CD14-positive monocyte (primary cell): ENCODE measurements around the gene TBX18. TPM values are rescaled to one million over a fixed set of nuclear protein-coding genes. Genes with fewer than 3 reads are reported as not detected.

ENCODE experiments used
- DNase-seq, 3 donors: peaks; one replicate each; pipeline ENCODE4 v3.0.0-alpha.2; 2011 to 2022
- H2AFZ ChIP-seq: 2 replicates; pipeline ENCODE4 v1.6.0; 2012; ENCODE audit warnings: mild to moderate bottlenecking, low read depth, low read length, inconsistent platforms; ENCODE audit not compliant: insufficient read depth, poor library complexity, severe bottlenecking
- H3K27ac ChIP-seq, 2 donors: 1 replicate in 1 of 2; 2 replicates in 1 of 2; pipeline ENCODE4 v1.5.1; 2012 to 2013; ENCODE audit warnings: low read length in 2 of 2, control low read depth in 1 of 2, inconsistent platforms in 1 of 2, low read depth in 1 of 2, mild to moderate bottlenecking in 1 of 2
- H3K27me3 ChIP-seq, 2 donors: one replicate each; pipeline versions ENCODE4 v1.6.0 to v1.6.1; 2011 to 2013; ENCODE audit warnings: low read length in 2 of 2; ENCODE audit not compliant: control insufficient read depth in 2 of 2, insufficient read depth in 2 of 2
- H3K36me3 ChIP-seq, 2 donors: replicated peaks in 1 of 2; 1 replicate in 1 of 2; 2 replicates in 1 of 2; pipeline versions ENCODE4 v1.5.1 to v1.6.1; 2012 to 2013; ENCODE audit warnings: low read length in 2 of 2, control low read depth in 1 of 2, inconsistent platforms in 1 of 2, mild to moderate bottlenecking in 1 of 2; ENCODE audit not compliant: insufficient read depth in 2 of 2, control insufficient read depth in 1 of 2
- H3K4me1 ChIP-seq, 2 donors: 1 replicate in 1 of 2; 2 replicates in 1 of 2; pipeline versions ENCODE4 v1.5.1 to v1.6.1; 2012 to 2013; ENCODE audit warnings: low read length in 2 of 2, control low read depth in 1 of 2, inconsistent platforms in 1 of 2, mild to moderate bottlenecking in 1 of 2, moderate library complexity in 1 of 2; ENCODE audit not compliant: insufficient read depth in 2 of 2, control insufficient read depth in 1 of 2
- H3K4me2 ChIP-seq: replicated peaks from 2 replicates; pipeline ENCODE3; 2012; ENCODE audit warnings: low read length, moderate library complexity, mild to moderate bottlenecking; ENCODE audit not compliant: poor library complexity, severe bottlenecking; ENCODE audit errors: extremely low read depth
- H3K4me3 ChIP-seq, 3 experiments: fragments of 200-600 bp in 1 of 3; sonication (generic) in 1 of 3; replicated peaks in 1 of 3; 1 replicate in 2 of 3; 2 replicates in 1 of 3; pipeline ENCODE4 v1.5.1; 2011 to 2013; ENCODE audit warnings: low read length in 3 of 3, mild to moderate bottlenecking in 3 of 3, control low read depth in 2 of 3, low read depth in 2 of 3, inconsistent platforms in 1 of 3, moderate library complexity in 1 of 3
- H3K79me2 ChIP-seq: 2 replicates; pipeline ENCODE4 v1.6.0; 2012; ENCODE audit warnings: mild to moderate bottlenecking, control low read depth, inconsistent platforms, low read length, moderate library complexity; ENCODE audit not compliant: insufficient read depth
- H3K9ac ChIP-seq: 2 replicates; pipeline ENCODE4 v1.6.0; 2017; ENCODE audit warnings: low read length, mild to moderate bottlenecking; ENCODE audit not compliant: insufficient read depth, poor library complexity, severe bottlenecking
- H3K9me3 ChIP-seq, 2 donors: replicated peaks in 1 of 2; 1 replicate in 1 of 2; 2 replicates in 1 of 2; pipeline versions ENCODE4 v1.5.1 to v1.6.1; 2012 to 2013; ENCODE audit warnings: low read length in 2 of 2, control low read depth in 1 of 2; ENCODE audit not compliant: control insufficient read depth in 1 of 2, insufficient read depth in 1 of 2
- H4K20me1 ChIP-seq: 2 replicates; pipeline ENCODE4 v1.6.0; 2012; ENCODE audit warnings: mild to moderate bottlenecking, low read length, control low read depth, moderate library complexity; ENCODE audit not compliant: insufficient read depth
- H3K27ac Mint-ChIP-seq, 7 donors: one replicate each; pipeline ENCODE4 v1.8.0; 2020; ENCODE audit warnings: mild to moderate bottlenecking in 7 of 7, mixed read lengths in 7 of 7, moderate library complexity in 6 of 7, inconsistent platforms in 2 of 7
- H3K27me3 Mint-ChIP-seq, 3 donors: one replicate each; pipeline ENCODE4 v1.8.0; 2021 to 2022; ENCODE audit warnings: low read depth in 3 of 3, mild to moderate bottlenecking in 3 of 3, mixed read lengths in 3 of 3, moderate library complexity in 3 of 3, inconsistent platforms in 1 of 3
- H3K36me3 Mint-ChIP-seq, 2 donors: one replicate each; pipeline ENCODE4 v1.8.0; 2020; ENCODE audit warnings: mixed read lengths in 2 of 2, inconsistent platforms in 1 of 2, mild to moderate bottlenecking in 1 of 2
- H3K4me1 Mint-ChIP-seq: one replicate; pipeline ENCODE4 v1.8.0; 2020; ENCODE audit warnings: mild to moderate bottlenecking, mixed read lengths
- H3K4me3 Mint-ChIP-seq, 2 donors: one replicate each; pipeline ENCODE4 v1.8.0; 2020; ENCODE audit warnings: mild to moderate bottlenecking in 2 of 2, mixed read lengths in 2 of 2, moderate library complexity in 1 of 2
- H3K9me3 Mint-ChIP-seq, 7 donors: one replicate each; pipeline ENCODE4 v1.8.0; 2020 to 2022; ENCODE audit warnings: mixed read lengths in 7 of 7, mild to moderate bottlenecking in 6 of 7, moderate library complexity in 6 of 7, inconsistent platforms in 2 of 7
- CTCF ChIP-seq: fragments of 200-600 bp; IDR thresholded peaks from one replicate; pipeline ENCODE4 v1.8.0; 2022; ENCODE audit warnings: antibody characterized with exemption, mild to moderate bottlenecking
- WGBS: methylation state at CpG from one replicate; pipeline ENCODE4 v1.1.5; 2013; ENCODE audit warnings: missing lambda C conversion rate; ENCODE audit not compliant: insufficient coverage; 5-methylcytosine and 5-hydroxymethylcytosine counted together
- intact Hi-C, 2 donors: fragments of 100-400 bp; cut with micrococcal nuclease; formaldehyde crosslinking; loops; one replicate each; pipeline versions ENCODE4 v1.15.0 to v1.15.1; 2023
- polyA plus RNA-seq, 3 donors: library from polyadenylated mRNA; depleted of rRNA in 1 of 3; unstranded in 2 of 3; stranded (reverse) in 1 of 3; fragments of 300-500 nt in 2 of 3; fragments of >200 nt in 1 of 3; fragmentation: Illumina TruSeq in 2 of 3; gene quantifications; 1 replicate in 2 of 3; 2 replicates in 1 of 3; pipeline ENCODE4 v1.2.3, GENCODE V29; 2012 to 2021

TBX18 gene
- polyA plus RNA-seq, 3 donors: 0.01 TPM; not detected in 2

- Histone ChIP-seq H3K4me3 (no peak overlapping the region), H3K27me3 (peaks cover 88 to 98% of the 10 kb centered on the region in 2 donors), H3K36me3 (no peaks in the 10 kb centered on the region), H4K20me1 (no peaks in the 10 kb centered on the region), H3K4me2 (no peak overlapping the region), H2AFZ (no peak overlapping the region), H3K79me2 (no peaks in the 10 kb centered on the region), H3K9ac (no peak overlapping the region), H3K9me3 (peaks cover 17 to 59% of the 10 kb centered on the region in 2 donors), H3K4me1 (no peaks in the 10 kb centered on the region), H3K27ac (no peak overlapping the region)
- Mint-ChIP-seq H3K4me3 (peak overlapping the region in 1 of 2 donors; percentile 74), H3K4me1 (peaks cover 4% of the 10 kb centered on the region), H3K27ac (no peak overlapping the region), H3K9me3 (peaks cover 3 to 49% (median 31%) of the 10 kb centered on the region in 7 donors), H3K27me3 (peaks cover 90 to 97% (median 94%) of the 10 kb centered on the region in 3 donors), H3K36me3 (peaks cover 0 to 6% of the 10 kb centered on the region in 2 donors)
- intact Hi-C loops: no loop called here
- 7% methylated on average over 8 of the region's 16 CpGs for WGBS
- DNase-seq: no peak
- no peak for TF ChIP-seq CTCF
These were observed 7.5 kb upstream of the TBX18 start for GRCh38 chr6:84771756-84772356.

GRCh38 chr6:84771125-84771755 is 6.8 kb upstream of the TBX18 start:
- H3K27me3 ChIP-seq: peaks cover 88 to 98% of the 10 kb centered on the region in 2 donors
- no peak for TF ChIP-seq CTCF
- H3K27ac Mint-ChIP-seq: no peak overlapping the region

More at GRCh38 chr6:84771125-84771755, 6.8 kb upstream of the TBX18 start:
- H3K36me3 ChIP-seq: no peaks in the 10 kb centered on the region
- intact Hi-C loops: no loop called here
- H3K79me2 ChIP-seq: no peaks in the 10 kb centered on the region
- peaks cover 3 to 55% (median 38%) of the 10 kb centered on the region in 7 donors for H3K9me3 Mint-ChIP-seq
- no peak overlapping the region for H2AFZ ChIP-seq
- H3K4me3 Mint-ChIP-seq: peak overlapping the region in 1 of 2 donors; percentile 74
- H3K4me1 Mint-ChIP-seq: peaks cover 4% of the 10 kb centered on the region
- 10% methylated on average over 2 of the region's 6 CpGs for WGBS
- no peak overlapping the region for H3K4me2 ChIP-seq
- H3K4me3 ChIP-seq: no peak overlapping the region
- H3K4me1 ChIP-seq: no peaks in the 10 kb centered on the region
- no peak overlapping the region for H3K27ac ChIP-seq
- H3K9me3 ChIP-seq: peaks cover 23 to 65% of the 10 kb centered on the region in 2 donors
- H3K9ac ChIP-seq: no peak overlapping the region
- no peak for DNase-seq
- no peaks in the 10 kb centered on the region for H4K20me1 ChIP-seq
- H3K36me3 Mint-ChIP-seq: peaks cover 0 to 6% of the 10 kb centered on the region in 2 donors
- H3K27me3 Mint-ChIP-seq: peaks cover 92 to 97% (median 94%) of the 10 kb centered on the region in 3 donors
